H9 (cell line): ENCODE results near the gene HARS1. TPM values are rescaled to one million over a fixed set of nuclear protein-coding genes. Genes with fewer than 3 reads are reported as not detected.
"Not testable (repeated sequence)": the region's sequence is repeated elsewhere in the genome, so short reads cannot be mapped to it uniquely, and the experiment has no call there.

Experiments used
- DNase-seq: peaks from one replicate; pipeline ENCODE4 v3.0.0-alpha.2; 2017
- H2AFZ ChIP-seq: one replicate; pipeline ENCODE4 v1.6.1; 2013; ENCODE audit warnings: mild to moderate bottlenecking, low read length, control low read depth, moderate library complexity
- H2AK5ac ChIP-seq: 2 replicates; pipeline ENCODE4 v1.6.1; 2013; ENCODE audit warnings: low read length, control low read depth, mixed read lengths; ENCODE audit not compliant: insufficient read length
- H2BK120ac ChIP-seq: one replicate; pipeline ENCODE4 v1.6.1; 2013; ENCODE audit warnings: low read depth, mild to moderate bottlenecking, low read length, control low read depth, inconsistent platforms; ENCODE audit not compliant: poor library complexity, severe bottlenecking
- H2BK12ac ChIP-seq: 2 replicates; pipeline ENCODE4 v1.6.1; 2013; ENCODE audit warnings: low read length, control low read depth, mixed read lengths, low read depth; ENCODE audit not compliant: insufficient read length
- H2BK15ac ChIP-seq: 2 replicates; pipeline ENCODE4 v1.6.1; 2013; ENCODE audit warnings: low read depth, low read length, control low read depth
- H2BK20ac ChIP-seq: one replicate; pipeline ENCODE4 v1.6.1; 2013; ENCODE audit warnings: low read depth, mild to moderate bottlenecking, low read length, control low read depth, inconsistent platforms; ENCODE audit not compliant: poor library complexity, severe bottlenecking
- H2BK5ac ChIP-seq: 2 replicates; pipeline ENCODE4 v1.6.1; 2013; ENCODE audit warnings: low read length, control low read depth, mixed read lengths; ENCODE audit not compliant: insufficient read length
- H3K14ac ChIP-seq: 2 replicates; pipeline ENCODE4 v1.6.1; 2013; ENCODE audit warnings: low read length, control low read depth; ENCODE audit not compliant: insufficient read depth
- H3K18ac ChIP-seq: 2 replicates; pipeline ENCODE4 v1.6.1; 2013; ENCODE audit warnings: low read depth, mild to moderate bottlenecking, mixed read lengths, low read length, control low read depth; ENCODE audit not compliant: insufficient read length
- H3K23ac ChIP-seq: 2 replicates; pipeline ENCODE4 v1.6.1; 2013; ENCODE audit warnings: low read length, control low read depth, mixed read lengths, low read depth; ENCODE audit not compliant: insufficient read length
- H3K23me2 ChIP-seq: 2 replicates; pipeline ENCODE4 v1.6.1; 2013; ENCODE audit warnings: low read depth, mild to moderate bottlenecking, mixed read lengths, low read length, control low read depth; ENCODE audit not compliant: insufficient read length, poor library complexity, severe bottlenecking
- H3K27ac ChIP-seq: 2 replicates; pipeline ENCODE4 v1.5.1; 2013; ENCODE audit warnings: low read length, control low read depth, mixed read lengths, low read depth; ENCODE audit not compliant: insufficient read length
- H3K27me3 ChIP-seq: 2 replicates; pipeline ENCODE4 v1.6.1; 2013; ENCODE audit warnings: low read length, control low read depth, inconsistent platforms; ENCODE audit not compliant: insufficient read depth
- H3K4ac ChIP-seq: 2 replicates; pipeline ENCODE4 v1.6.1; 2013; ENCODE audit warnings: low read depth, mild to moderate bottlenecking, control low read depth, inconsistent platforms, low read length, moderate library complexity
- H3K4me1 ChIP-seq: 2 replicates; pipeline ENCODE4 v1.6.1; 2013; ENCODE audit warnings: low read length, control low read depth, inconsistent platforms; ENCODE audit not compliant: insufficient read depth
- H3K4me2 ChIP-seq: 2 replicates; pipeline ENCODE4 v1.6.1; 2013; ENCODE audit warnings: low read length, control low read depth, mixed read lengths; ENCODE audit not compliant: insufficient read length, insufficient read depth
- H3K56ac ChIP-seq: 2 replicates; pipeline ENCODE4 v1.6.1; 2013; ENCODE audit warnings: low read depth, mild to moderate bottlenecking, mixed read lengths, low read length, control low read depth; ENCODE audit not compliant: insufficient read length
- H3K79me1 ChIP-seq: 2 replicates; pipeline ENCODE4 v1.6.1; 2013; ENCODE audit warnings: low read depth, mild to moderate bottlenecking, moderate library complexity, low read length, control low read depth, inconsistent platforms; ENCODE audit not compliant: insufficient read depth, poor library complexity, severe bottlenecking
- H3K79me2 ChIP-seq: 2 replicates; pipeline ENCODE4 v1.6.1; 2013; ENCODE audit warnings: low read length, control low read depth, inconsistent platforms; ENCODE audit not compliant: insufficient read depth
- H3K9ac ChIP-seq: 2 replicates; pipeline ENCODE4 v1.6.1; 2013; ENCODE audit warnings: low read length, control low read depth, mixed read lengths; ENCODE audit not compliant: insufficient read length; ENCODE audit errors: extremely low read depth
- H3K9me3 ChIP-seq: one replicate; pipeline ENCODE4 v1.6.1; 2013; ENCODE audit warnings: low read depth, low read length, inconsistent platforms; ENCODE audit not compliant: control insufficient read depth
- H3T11ph ChIP-seq: one replicate; pipeline ENCODE4 v1.6.1; 2013; ENCODE audit warnings: mild to moderate bottlenecking, low read length, control low read depth, inconsistent platforms
- H4K20me1 ChIP-seq: one replicate; pipeline ENCODE4 v1.6.1; 2013; ENCODE audit not compliant: control insufficient read depth, insufficient read length, insufficient read depth
- H4K5ac ChIP-seq: 2 replicates; pipeline ENCODE4 v1.6.1; 2013; ENCODE audit warnings: low read depth, mild to moderate bottlenecking, mixed read lengths, low read length, control low read depth; ENCODE audit not compliant: insufficient read length
- H4K8ac ChIP-seq: replicated peaks from 2 replicates; pipeline ENCODE4 v1.6.1; 2013; ENCODE audit warnings: low read length, control low read depth, mixed read lengths, low read depth; ENCODE audit not compliant: insufficient read length
- H4K91ac ChIP-seq: 2 replicates; pipeline ENCODE4 v1.6.1; 2013; ENCODE audit warnings: low read depth, mild to moderate bottlenecking, moderate library complexity, mixed read lengths, low read length, control low read depth; ENCODE audit not compliant: insufficient read length
- H3K27ac Mint-ChIP-seq, 3 experiments: 2 replicates in 2 of 3; 3 replicates in 1 of 3; pipeline ENCODE4 v1.8.0; 2020 to 2021; ENCODE audit warnings: mixed read lengths in 3 of 3, mild to moderate bottlenecking in 1 of 3, moderate library complexity in 1 of 3
- H3K27me3 Mint-ChIP-seq: 2 replicates; pipeline ENCODE4 v1.8.0; 2021; ENCODE audit warnings: low read depth, mild to moderate bottlenecking, moderate library complexity, mixed read lengths
- H3K36me3 Mint-ChIP-seq, 3 experiments: 2 replicates in 2 of 3; 3 replicates in 1 of 3; pipeline ENCODE4 v1.8.0; 2020 to 2021; ENCODE audit warnings: low read depth in 3 of 3, mixed read lengths in 3 of 3; ENCODE audit not compliant: insufficient read depth in 1 of 3
- H3K4me1 Mint-ChIP-seq, 2 experiments: 2 replicates each; pipeline ENCODE4 v1.8.0; 2020; ENCODE audit warnings: mixed read lengths in 2 of 2
- H3K4me3 Mint-ChIP-seq, 2 experiments: 2 replicates in 1 of 2; 3 replicates in 1 of 2; pipeline ENCODE4 v1.8.0; 2020 to 2021; ENCODE audit warnings: mild to moderate bottlenecking in 2 of 2, mixed read lengths in 2 of 2, moderate library complexity in 1 of 2
- H3K9me3 Mint-ChIP-seq, 2 experiments: 2 replicates in 1 of 2; 3 replicates in 1 of 2; pipeline ENCODE4 v1.8.0; 2020; ENCODE audit warnings: mild to moderate bottlenecking in 2 of 2, mixed read lengths in 2 of 2, moderate library complexity in 1 of 2
- WGBS: extraction: QIAGEN DNeasy Blood & Tissue Kit; methylation state at CpG from one replicate; pipeline ENCODE4 v1.1.7; 2013; ENCODE audit warnings: missing lambda C conversion rate, low lambda C conversion rate, mixed read lengths; ENCODE audit not compliant: insufficient read length; ENCODE audit errors: extremely low coverage; 5-methylcytosine and 5-hydroxymethylcytosine counted together
- total RNA-seq: library from RNA; stranded (reverse); gene quantifications from 2 replicates; pipeline ENCODE4 v1.2.1, GENCODE V29; 2021
- TF ChIP-seq, protein P1 (sequence below): fragments of 200-600 bp; sonication (generic); conservative IDR thresholded peaks from 3 replicates; pipeline ENCODE4 v1.8.0; 2021; ENCODE audit warnings: antibody characterized with exemption, mild to moderate bottlenecking

The HARS1 gene
- total RNA-seq, 1 experiment from 2014 or later: 70.2 TPM

DNA sequence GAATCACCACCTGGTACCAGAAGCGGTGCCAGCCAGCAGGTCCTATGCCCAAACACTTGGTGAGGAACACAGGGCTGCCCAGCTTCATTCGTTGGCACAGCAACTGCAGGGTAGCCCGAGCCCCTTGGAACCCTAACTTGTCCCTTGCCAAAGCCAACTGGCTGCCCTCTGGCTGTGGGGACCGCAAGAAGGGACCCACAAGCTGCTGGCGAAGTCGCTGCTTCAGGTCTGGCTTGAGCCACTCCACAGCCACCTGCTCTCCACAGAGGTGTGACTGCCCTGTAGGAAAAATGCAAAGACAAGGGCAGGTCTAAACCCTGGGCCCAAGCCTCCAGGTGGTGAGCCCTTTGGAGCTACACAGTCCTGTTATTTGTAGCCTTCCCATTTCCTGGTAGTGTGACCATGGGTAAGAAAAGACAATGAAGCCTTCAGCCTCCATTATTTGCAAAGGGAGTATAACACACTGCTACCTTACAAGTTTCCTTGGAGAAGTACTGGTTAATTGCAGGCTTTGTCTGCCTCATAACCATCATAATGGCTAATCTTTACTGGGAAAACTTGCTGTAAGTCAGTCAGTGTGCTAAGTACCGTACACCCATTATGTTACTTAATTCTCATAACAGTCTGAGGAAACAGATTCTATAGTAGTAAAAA, 19.6 kb downstream of the HARS1 start:
- peaks cover 26 to 81% (median 54%) of the 10 kb centered on the region in 3 experiments; a peak in 6 of 7 replicates for H3K36me3 Mint-ChIP-seq

DNA sequence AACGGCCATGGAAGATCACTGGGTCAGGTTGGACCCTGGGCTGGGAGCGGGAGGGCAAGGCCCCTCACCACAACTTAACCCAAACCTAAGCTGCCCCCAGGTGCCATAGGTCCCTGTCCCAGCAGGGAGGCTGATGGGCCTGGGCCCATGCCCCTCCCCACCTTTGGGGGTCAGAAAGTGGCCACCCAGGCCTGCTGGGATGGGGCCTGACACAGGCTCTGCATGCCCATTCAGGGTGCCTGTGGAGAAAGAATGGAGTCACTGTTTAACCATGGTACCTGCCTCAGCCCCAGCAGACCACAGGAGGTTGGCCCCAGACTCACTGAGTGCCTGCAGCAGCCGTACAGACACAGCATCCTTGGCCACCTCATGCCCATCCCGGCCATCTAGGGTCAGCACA, 20.1 kb downstream of the HARS1 start:
- not testable (repeated sequence) for H3K27me3 ChIP-seq, H3K79me1 ChIP-seq, H4K5ac ChIP-seq, H3K4me3 Mint-ChIP-seq, H3K79me2 ChIP-seq, H3K4me1 ChIP-seq, H3K18ac ChIP-seq, H3K27ac ChIP-seq, H3K4me2 ChIP-seq, H3T11ph ChIP-seq, H2BK20ac ChIP-seq, H2BK15ac ChIP-seq, H3K27ac Mint-ChIP-seq, DNase-seq, H2AFZ ChIP-seq, H2BK12ac ChIP-seq, H3K23me2 ChIP-seq, H2BK5ac ChIP-seq, H3K9me3 Mint-ChIP-seq, H2BK120ac ChIP-seq, H3K27me3 Mint-ChIP-seq, H2AK5ac ChIP-seq, H4K8ac ChIP-seq, H3K9ac ChIP-seq, H3K9me3 ChIP-seq, H4K20me1 ChIP-seq, H3K4ac ChIP-seq, H3K14ac ChIP-seq, H3K4me1 Mint-ChIP-seq, H3K56ac ChIP-seq, H4K91ac ChIP-seq, H3K23ac ChIP-seq
- no CpG with 5 or more reads among the region's 4 CpGs for WGBS
- peaks cover 24 to 79% (median 53%) of the 10 kb centered on the region in 3 experiments; a peak in 6 of 7 replicates for H3K36me3 Mint-ChIP-seq

More for the DNA sequence above, 19.6 kb downstream of the HARS1 start:
- no peak overlapping the region for H4K5ac ChIP-seq
- H3K9me3 ChIP-seq: no peaks in the 10 kb centered on the region
- H4K8ac ChIP-seq: no peak overlapping the region
- DNase-seq: no peak
- no peaks in the 10 kb centered on the region for H3K27me3 ChIP-seq
- Mint-ChIP-seq H3K4me3 (no peak overlapping the region), H3K9me3 (no peaks in the 10 kb centered on the region), H3K4me1 (peaks cover 0 to 6% of the 10 kb centered on the region in 2 experiments; a peak in 2 of 4 replicates), H3K27me3 (no peaks in the 10 kb centered on the region), H3K27ac (peak overlapping the region in 2 of 3 experiments; percentile 2 to 21; a peak in 3 of 7 replicates)
- H2BK120ac ChIP-seq: no peak overlapping the region
- H3K18ac ChIP-seq: no peak overlapping the region
- no peak overlapping the region for H3K4ac ChIP-seq
- H3K27ac ChIP-seq: no peak overlapping the region
- H3K4me2 ChIP-seq: no peak overlapping the region
- H3K79me1 ChIP-seq: no peaks in the 10 kb centered on the region
- H3K4me1 ChIP-seq: no peaks in the 10 kb centered on the region
- no CpG with 5 or more reads among the region's 7 CpGs for WGBS
- no peak overlapping the region for H3K56ac ChIP-seq
- no peak overlapping the region for H2BK20ac ChIP-seq
- H2BK15ac ChIP-seq: no peak overlapping the region
- H4K20me1 ChIP-seq: no peaks in the 10 kb centered on the region
- H2BK12ac ChIP-seq: no peak overlapping the region
- no peak overlapping the region for H3T11ph ChIP-seq
- TF ChIP-seq, protein P1, sequence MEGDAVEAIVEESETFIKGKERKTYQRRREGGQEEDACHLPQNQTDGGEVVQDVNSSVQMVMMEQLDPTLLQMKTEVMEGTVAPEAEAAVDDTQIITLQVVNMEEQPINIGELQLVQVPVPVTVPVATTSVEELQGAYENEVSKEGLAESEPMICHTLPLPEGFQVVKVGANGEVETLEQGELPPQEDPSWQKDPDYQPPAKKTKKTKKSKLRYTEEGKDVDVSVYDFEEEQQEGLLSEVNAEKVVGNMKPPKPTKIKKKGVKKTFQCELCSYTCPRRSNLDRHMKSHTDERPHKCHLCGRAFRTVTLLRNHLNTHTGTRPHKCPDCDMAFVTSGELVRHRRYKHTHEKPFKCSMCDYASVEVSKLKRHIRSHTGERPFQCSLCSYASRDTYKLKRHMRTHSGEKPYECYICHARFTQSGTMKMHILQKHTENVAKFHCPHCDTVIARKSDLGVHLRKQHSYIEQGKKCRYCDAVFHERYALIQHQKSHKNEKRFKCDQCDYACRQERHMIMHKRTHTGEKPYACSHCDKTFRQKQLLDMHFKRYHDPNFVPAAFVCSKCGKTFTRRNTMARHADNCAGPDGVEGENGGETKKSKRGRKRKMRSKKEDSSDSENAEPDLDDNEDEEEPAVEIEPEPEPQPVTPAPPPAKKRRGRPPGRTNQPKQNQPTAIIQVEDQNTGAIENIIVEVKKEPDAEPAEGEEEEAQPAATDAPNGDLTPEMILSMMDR: no peak
- no peak overlapping the region for H2BK5ac ChIP-seq
- no peak overlapping the region for H3K9ac ChIP-seq
- H3K23ac ChIP-seq: no peak overlapping the region
- no peak overlapping the region for H2AFZ ChIP-seq
- no peak overlapping the region for H2AK5ac ChIP-seq
- H3K14ac ChIP-seq: no peak overlapping the region
- H4K91ac ChIP-seq: no peak overlapping the region
- H3K23me2 ChIP-seq: no peaks in the 10 kb centered on the region
- H3K79me2 ChIP-seq: no peaks in the 10 kb centered on the region
